Prostate gland (tissue), 2 donors: ENCODE measurements around the gene BBS9.

ENCODE experiments used
- POLR2A ChIP-seq: fragments of 450-650 bp; IDR thresholded peaks from one replicate; pipeline ENCODE4 v1.6.1; 2016; ENCODE audit warnings: antibody characterized with exemption, mild to moderate bottlenecking
- TF ChIP-seq, protein P1 (sequence below), 4 experiments: fragments of 200-600 bp in 2 of 4; fragments of 450-650 bp in 2 of 4; sonication (generic) in 2 of 4; IDR thresholded peaks; 1 replicate in 3 of 4; 2 replicates in 1 of 4; pipeline ENCODE4 v1.5.1; 2016 to 2019; ENCODE audit warnings: antibody characterized with exemption in 4 of 4, mild to moderate bottlenecking in 2 of 4, moderate library complexity in 2 of 4

DNA sequence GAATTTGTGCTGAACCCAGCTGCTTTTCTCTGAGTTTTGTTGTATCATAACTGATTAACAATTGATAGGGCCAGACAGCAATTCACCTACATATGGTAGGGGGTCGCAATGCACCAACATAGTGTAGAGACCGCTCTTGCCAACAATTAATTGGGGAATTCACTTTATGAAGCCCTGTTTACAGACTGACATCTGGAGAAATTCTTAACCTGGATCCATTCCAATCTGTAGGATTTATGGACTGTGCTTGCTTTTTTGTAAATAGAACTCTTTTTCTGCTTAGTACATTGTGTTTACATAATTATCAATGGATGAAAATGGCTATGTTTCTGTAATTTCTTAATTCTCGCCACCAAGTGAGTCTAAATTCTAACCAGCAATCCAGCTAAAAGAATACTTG is 464.2 kb downstream of the BBS9 start:
- TF ChIP-seq, protein P1, sequence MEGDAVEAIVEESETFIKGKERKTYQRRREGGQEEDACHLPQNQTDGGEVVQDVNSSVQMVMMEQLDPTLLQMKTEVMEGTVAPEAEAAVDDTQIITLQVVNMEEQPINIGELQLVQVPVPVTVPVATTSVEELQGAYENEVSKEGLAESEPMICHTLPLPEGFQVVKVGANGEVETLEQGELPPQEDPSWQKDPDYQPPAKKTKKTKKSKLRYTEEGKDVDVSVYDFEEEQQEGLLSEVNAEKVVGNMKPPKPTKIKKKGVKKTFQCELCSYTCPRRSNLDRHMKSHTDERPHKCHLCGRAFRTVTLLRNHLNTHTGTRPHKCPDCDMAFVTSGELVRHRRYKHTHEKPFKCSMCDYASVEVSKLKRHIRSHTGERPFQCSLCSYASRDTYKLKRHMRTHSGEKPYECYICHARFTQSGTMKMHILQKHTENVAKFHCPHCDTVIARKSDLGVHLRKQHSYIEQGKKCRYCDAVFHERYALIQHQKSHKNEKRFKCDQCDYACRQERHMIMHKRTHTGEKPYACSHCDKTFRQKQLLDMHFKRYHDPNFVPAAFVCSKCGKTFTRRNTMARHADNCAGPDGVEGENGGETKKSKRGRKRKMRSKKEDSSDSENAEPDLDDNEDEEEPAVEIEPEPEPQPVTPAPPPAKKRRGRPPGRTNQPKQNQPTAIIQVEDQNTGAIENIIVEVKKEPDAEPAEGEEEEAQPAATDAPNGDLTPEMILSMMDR (IDR thresholded peaks at IDR 0.05) = no peak
- no peak for TF ChIP-seq POLR2A
